ENCODE measurements around the gene PDE10A.

Gene PDE10A

GRCh38 chr6:165426892-165427291 is 236.1 kb downstream of the PDE10A start:
- TF ChIP-seq, protein P1, sequence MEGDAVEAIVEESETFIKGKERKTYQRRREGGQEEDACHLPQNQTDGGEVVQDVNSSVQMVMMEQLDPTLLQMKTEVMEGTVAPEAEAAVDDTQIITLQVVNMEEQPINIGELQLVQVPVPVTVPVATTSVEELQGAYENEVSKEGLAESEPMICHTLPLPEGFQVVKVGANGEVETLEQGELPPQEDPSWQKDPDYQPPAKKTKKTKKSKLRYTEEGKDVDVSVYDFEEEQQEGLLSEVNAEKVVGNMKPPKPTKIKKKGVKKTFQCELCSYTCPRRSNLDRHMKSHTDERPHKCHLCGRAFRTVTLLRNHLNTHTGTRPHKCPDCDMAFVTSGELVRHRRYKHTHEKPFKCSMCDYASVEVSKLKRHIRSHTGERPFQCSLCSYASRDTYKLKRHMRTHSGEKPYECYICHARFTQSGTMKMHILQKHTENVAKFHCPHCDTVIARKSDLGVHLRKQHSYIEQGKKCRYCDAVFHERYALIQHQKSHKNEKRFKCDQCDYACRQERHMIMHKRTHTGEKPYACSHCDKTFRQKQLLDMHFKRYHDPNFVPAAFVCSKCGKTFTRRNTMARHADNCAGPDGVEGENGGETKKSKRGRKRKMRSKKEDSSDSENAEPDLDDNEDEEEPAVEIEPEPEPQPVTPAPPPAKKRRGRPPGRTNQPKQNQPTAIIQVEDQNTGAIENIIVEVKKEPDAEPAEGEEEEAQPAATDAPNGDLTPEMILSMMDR (IDR thresholded peaks at IDR 0.05; ENCODE audit: control insufficient read depth, extremely low read depth, insufficient read depth) = no peak

GRCh38 chr6:165422192-165422591 is 240.8 kb downstream of the PDE10A start:
- TF ChIP-seq, protein P1 (IDR thresholded peaks at IDR 0.05; ENCODE audit: control insufficient read depth, extremely low read depth, insufficient read depth) = no peak
- H3K4me3 ChIP-seq (ENCODE audit: low read depth, low read length) = no peak overlapping the region
- no peak for DNase-seq (ENCODE audit: low read depth)

More at GRCh38 chr6:165426892-165427291, 236.1 kb downstream of the PDE10A start:
- no peak for DNase-seq (ENCODE audit: low read depth)
- H3K4me3 ChIP-seq (ENCODE audit: low read depth, low read length) = no peak overlapping the region

DNA sequence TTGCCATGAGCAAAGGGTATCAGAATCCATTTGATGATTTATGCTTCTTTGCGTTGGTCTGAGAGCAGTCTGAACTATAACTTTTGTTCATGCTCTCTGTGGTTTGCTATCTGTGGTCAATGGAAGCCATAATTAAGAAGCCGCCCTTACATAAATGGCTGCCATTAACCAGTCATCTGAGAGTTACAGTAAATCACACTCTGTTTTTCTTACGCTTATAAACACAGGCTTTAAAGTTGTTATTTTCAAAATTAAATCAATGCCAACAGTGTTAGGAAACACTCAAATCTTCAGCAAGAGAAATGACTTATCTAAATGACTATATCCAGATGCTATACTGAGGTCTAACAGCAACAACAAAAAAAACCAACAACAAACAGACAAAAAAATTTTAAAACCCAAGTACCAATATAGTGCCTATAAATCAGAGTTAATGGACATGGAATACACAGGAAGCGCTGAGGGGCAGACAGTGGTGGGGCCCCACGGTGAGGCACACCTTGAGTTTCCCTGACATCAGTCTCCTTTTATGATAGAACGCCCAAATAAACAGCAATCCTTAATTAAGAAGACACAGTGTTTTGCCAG is 245.7 kb downstream of the PDE10A start:
- no peak for DNase-seq (ENCODE audit: low read depth)

DNA sequence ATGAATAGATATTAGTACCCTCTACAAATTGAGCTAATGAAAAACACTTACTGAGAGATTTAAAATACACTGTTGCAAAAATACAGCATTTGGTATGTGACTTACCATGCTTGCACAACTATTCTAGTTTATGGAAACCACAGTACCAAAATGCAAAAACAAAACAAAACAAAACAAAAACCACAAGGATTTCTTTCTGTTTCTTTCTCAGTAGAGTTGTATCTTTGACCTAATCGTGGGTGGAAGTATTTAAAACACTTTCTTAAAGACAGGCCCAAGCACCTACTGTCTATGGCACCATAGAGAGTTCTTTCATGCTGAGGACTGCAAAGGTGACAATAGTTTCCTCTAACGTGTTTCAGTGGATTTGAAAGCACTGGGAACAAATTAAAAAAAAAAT is 258.3 kb downstream of the PDE10A start:
- no peak overlapping the region for H3K4me3 ChIP-seq (ENCODE audit: low read depth, low read length)
- no peak for DNase-seq (ENCODE audit: low read depth)
- TF ChIP-seq, protein P1 (IDR thresholded peaks at IDR 0.05; ENCODE audit: control insufficient read depth, extremely low read depth, insufficient read depth) = no peak

More for the DNA sequence above, 245.7 kb downstream of the PDE10A start:
- TF ChIP-seq, protein P1 (IDR thresholded peaks at IDR 0.05; ENCODE audit: control insufficient read depth, extremely low read depth, insufficient read depth) = no peak
- no peak overlapping the region for H3K4me3 ChIP-seq (ENCODE audit: low read depth, low read length)

- no peak for DNase-seq (ENCODE audit: low read depth)
- TF ChIP-seq, protein P1 (IDR thresholded peaks at IDR 0.05; ENCODE audit: control insufficient read depth, extremely low read depth, insufficient read depth) = no peak
- no peak overlapping the region for H3K4me3 ChIP-seq (ENCODE audit: low read depth, low read length)
Measured at GRCh38 chr6:165404296-165404695, 258.7 kb downstream of the PDE10A start.

DNA sequence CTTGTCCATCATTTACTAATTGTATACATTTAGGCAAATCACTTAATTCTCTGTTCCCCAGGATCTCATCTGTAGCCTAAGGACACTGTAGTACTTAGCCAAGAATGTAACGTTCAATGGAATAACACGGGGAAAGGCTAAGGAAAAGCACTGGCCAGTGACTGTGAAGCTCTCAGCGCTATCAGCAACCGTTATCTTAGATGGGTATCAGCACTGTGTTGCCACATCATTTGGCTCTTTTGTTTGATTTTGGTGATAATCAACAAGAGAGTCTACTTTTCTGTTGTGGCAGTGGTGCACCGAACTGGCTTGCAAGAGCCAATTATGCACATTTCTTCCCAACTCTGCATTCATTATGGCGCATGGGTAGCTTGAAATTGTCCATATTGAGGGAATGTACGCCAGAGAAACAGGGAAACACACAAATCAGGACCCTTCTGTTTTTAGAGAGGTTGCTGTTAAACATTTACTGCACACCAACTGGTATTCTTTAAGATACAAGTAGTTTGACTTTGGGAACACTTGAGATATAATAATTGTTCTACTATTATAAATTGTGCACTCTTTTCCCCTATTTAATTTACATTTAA is 259.9 kb downstream of the PDE10A start:
- TF ChIP-seq, protein P1 (IDR thresholded peaks at IDR 0.05; ENCODE audit: control insufficient read depth, extremely low read depth, insufficient read depth) = no peak

DNA sequence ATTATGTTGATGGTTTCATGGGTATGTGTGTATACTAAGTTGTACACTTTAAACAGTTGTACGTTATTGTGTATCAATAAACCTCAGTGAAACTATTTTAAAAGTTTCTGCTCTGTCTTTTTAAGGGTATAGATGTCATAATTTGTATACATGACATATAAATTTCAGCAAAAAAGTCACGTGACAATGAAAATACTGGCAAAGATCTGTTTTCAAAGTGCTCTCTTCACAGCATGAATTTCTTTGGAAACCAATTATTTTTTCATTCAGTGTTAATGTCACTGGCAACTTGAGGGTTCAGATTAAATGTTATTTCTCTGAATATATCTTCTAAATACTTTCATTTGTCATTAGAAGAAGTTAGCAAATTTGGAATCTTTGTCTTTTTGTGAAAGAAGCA is 261.9 kb downstream of the PDE10A start:
- TF ChIP-seq, protein P1 (IDR thresholded peaks at IDR 0.05; ENCODE audit: control insufficient read depth, extremely low read depth, insufficient read depth) = no peak
- DNase-seq (ENCODE audit: low read depth) = no peak
- no peak overlapping the region for H3K4me3 ChIP-seq (ENCODE audit: low read depth, low read length)

More for the DNA sequence above, 259.9 kb downstream of the PDE10A start:
- DNase-seq (ENCODE audit: low read depth) = no peak
- no peak overlapping the region for H3K4me3 ChIP-seq (ENCODE audit: low read depth, low read length)

All from LNCaP clone FGC (cell line).